Activated T-cell treated with anti-CD3 and anti-CD28 coated beads for 48 hours (primary cell): ENCODE measurements around the gene LHPP.
A peak's percentile ranks its signal among the peaks of the same experiment; 100 is the strongest.

Experiments used
- DNase-seq: peaks from one replicate; pipeline ENCODE4 v3.0.0-alpha.2; 2020; ENCODE audit warnings: low read depth

LHPP gene

GRCh38 chr10:124644771-124645415, 183.3 kb downstream of the LHPP start:
- no peak for DNase-seq

DNA sequence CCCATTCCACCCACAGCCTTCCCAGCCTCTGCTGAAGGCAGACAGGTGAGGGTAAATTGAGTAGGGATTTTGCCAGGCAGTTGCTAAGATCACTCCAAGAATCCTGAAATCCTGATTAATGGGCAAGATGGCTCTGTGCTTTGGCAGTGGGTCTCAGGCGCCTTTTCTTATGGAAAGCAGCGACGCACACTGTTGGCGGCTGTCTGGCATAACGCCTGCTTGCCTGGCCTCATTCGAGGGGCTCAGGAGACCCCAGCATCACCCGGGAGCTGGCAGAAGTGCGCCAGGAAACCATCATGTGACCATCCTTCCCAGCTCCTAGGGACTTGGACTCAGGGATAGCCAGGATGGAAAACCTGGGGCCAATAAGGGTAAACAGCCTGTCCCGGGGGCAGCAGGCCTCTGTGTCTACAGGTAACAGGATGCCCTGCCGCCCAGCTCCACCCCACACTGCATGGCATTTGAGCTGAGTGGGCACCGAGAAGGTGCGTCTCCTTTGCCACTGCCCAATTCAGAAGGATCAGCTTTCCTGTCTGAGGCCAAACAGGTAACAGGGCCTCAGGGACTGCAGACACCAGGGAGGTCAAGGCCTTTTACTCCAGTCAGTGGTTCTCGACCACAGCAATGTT, 184.0 kb downstream of the LHPP start:
- DNase-seq = no peak

- DNase-seq = no peak
These were observed 185.1 kb downstream of the LHPP start for GRCh38 chr10:124646483-124647352.

- peak; percentile 49 for DNase-seq
These were observed 186.0 kb downstream of the LHPP start for GRCh38 chr10:124647421-124648130.

DNA sequence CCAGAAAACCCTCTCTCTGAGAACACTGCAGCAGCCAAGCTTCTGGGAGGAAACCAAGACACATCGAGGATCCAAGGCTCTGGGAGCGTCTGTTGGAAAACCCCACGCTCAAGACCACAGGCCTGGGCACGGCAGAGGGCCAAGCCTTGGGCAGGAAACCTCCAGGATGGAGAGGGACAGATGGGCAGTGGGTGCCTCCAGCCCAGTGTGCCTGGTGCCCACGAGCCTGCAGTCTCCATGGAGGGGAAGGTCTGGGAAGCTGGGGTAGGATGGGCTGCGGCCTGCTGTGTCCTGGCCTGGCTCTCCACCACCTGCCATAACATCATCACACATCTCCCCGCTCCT, 186.5 kb downstream of the LHPP start:
- no peak for DNase-seq

GRCh38 chr10:124648738-124649137, 187.1 kb downstream of the LHPP start:
- peak; percentile 35 for DNase-seq

- DNase-seq = no peak
These were observed 187.6 kb downstream of the LHPP start for GRCh38 chr10:124649214-124649613.

GRCh38 chr10:124650263-124650662, 188.6 kb downstream of the LHPP start:
- no peak for DNase-seq

- DNase-seq = peak; percentile 51
These were observed 189.3 kb downstream of the LHPP start for GRCh38 chr10:124650820-124651401.

DNA sequence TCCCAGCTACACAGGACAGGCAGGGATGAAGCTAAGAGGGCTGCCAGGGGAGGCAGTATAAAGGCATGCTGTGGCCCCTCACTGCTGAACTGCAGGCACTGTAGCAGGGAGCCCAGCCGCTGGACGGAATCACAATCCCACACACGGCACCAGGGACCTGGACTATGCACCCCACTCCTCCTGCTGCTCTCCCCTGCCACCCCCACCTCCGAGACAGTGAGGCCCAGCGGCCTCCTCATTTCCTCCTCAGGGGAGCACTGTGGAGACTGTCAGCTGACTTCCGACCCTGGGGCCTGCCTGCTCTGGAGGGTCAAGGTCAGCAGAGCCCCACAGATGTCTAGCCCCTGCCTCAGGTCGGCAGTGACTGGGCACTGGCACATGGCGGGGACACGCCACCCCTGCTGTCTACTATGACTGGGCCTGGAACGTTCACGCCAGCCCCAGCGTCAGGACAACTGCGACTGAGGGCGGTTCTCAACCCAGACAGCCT, 189.8 kb downstream of the LHPP start:
- DNase-seq = no peak

GRCh38 chr10:124652200-124652599, 190.6 kb downstream of the LHPP start:
- no peak for DNase-seq

- DNase-seq = no peak
These were observed 191.1 kb downstream of the LHPP start for GRCh38 chr10:124652701-124653100.

GRCh38 chr10:124653311-124653710, 191.7 kb downstream of the LHPP start:
- DNase-seq = no peak

DNA sequence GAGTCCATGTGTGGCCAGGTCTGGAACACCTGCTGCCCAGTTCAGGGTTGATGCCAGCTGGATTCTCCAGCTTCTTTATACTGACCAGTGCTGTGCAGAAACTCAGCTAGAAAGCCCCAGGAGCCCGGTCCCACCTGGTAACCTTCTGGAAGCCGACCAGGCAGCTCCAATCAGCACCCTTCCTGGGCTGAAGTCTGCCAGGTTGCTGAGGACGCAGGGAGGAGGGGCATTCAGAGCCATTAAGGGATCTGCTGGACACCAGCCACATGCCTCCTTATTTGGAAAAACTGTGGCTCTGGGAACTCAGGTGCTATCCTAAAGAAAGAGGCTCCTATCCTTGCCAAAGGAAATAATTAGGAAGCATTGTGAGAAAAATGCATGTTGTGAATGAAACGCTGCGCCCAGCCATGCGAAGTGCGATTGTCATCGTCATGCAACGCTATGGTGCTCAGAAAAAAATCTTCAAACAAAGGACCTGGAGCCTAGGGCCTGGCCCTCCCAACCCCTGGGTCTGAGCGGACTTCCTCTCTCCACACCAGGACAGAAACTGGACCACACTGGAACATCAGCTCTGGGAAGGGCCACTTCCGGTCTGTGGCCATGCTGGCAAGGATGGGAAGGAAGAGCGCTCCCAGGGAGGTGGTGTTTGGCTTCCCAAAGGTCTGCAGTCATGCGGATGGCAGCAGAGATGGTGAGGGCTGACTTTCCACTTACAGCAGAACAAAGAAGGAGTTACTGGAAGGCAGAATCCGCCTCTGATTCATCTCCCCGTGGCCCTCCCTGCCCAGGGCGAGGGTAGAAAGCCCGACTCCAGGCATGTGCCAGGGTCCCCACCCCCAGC, 192.4 kb downstream of the LHPP start:
- no peak for DNase-seq

GRCh38 chr10:124654686-124655085, 193.1 kb downstream of the LHPP start:
- no peak for DNase-seq

DNA sequence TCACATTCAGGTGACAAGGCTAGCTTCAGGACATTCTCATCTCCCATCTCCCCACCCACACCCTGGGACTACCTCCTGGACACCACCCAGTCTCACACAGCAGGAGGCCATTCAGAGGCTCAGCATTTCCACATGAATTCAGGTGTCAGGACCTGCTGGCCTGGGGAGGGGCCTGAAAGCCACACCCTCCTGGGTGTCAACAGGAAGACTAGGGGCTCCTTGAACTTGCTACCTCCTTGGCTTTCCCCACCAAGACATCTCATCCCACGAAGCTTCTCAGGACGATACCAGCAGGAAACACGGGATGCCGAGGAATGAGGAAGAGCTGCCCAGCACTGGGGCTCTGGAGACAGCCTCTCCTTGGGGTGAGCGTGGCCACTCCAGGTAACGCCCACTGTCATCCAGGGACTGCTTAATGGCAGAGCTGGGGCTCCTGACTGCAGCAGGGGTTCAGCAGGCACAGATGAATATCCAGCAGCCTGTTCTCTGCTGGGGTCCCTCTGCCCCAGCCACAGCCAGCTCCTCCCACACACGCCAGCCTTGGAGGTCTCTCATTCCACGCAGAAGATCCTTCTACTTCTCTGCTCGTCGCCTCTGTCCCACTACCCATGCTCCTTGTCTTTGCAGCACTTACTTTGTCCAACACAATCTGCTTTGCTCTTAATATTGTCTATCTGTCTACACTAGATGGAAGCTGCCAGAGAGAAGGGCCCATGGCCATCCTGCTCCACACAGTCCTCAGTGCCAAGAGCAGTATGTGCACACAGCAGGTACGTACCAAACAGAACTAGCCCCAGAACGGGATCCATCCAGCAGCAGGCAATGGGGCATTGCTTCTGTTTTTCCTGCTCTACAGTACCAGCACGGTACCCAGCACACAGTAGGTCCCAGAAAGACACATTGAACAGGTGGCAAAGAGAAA, 193.8 kb downstream of the LHPP start:
- no peak for DNase-seq

DNA sequence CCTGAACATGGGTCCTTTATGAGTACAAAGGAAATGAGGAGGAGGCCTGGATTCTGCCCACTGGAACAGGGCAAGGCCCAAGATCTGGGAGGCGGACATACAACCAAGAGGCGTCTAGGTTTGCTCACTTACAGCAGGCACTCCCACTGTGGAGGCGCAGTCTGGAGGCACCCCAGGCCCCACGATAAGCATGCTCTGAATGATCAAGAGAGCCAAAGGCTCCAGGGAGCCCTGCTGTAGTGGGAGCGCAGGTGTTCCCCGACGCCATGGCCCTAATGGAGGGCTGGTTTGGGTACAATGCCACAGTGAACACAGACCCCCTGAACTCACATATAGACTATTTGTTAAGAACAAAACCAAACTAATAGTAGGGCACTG, 194.5 kb downstream of the LHPP start:
- no peak for DNase-seq

DNA sequence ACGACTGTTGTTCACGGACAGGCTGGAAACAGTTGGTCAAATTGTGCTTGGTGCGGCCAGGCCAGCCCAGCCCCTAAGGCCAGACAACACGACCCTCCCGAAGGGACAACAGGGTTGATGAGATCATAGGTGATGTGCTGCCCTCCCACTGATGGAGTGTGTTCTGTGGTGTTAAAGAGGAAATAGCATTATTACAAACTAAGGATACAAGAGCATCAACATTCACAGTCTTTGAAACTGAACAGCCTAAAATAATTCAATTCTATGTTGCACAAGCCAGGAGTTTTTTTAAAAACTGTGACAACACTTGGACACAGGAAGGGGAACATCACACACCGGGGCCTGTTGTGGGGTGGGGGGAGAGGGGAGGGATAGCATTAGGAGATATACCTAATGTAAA, 194.9 kb downstream of the LHPP start:
- DNase-seq = no peak

GRCh38 chr10:124657806-124658205, 196.2 kb downstream of the LHPP start:
- DNase-seq = no peak
